HG02973 (cell line): ENCODE measurements around the gene PDE4D.
"Not testable (repeated sequence)": the region's sequence is repeated elsewhere in the genome, so short reads cannot be mapped to it uniquely, and the experiment has no call there.

ENCODE experiments used
- ATAC-seq: cut with Tn5 transposase; IDR thresholded peaks from one replicate; pipeline ENCODE4 v1.9.1; 2021; ENCODE audit warnings: moderate library complexity; ENCODE audit not compliant: unreplicated experiment

Gene PDE4D

DNA sequence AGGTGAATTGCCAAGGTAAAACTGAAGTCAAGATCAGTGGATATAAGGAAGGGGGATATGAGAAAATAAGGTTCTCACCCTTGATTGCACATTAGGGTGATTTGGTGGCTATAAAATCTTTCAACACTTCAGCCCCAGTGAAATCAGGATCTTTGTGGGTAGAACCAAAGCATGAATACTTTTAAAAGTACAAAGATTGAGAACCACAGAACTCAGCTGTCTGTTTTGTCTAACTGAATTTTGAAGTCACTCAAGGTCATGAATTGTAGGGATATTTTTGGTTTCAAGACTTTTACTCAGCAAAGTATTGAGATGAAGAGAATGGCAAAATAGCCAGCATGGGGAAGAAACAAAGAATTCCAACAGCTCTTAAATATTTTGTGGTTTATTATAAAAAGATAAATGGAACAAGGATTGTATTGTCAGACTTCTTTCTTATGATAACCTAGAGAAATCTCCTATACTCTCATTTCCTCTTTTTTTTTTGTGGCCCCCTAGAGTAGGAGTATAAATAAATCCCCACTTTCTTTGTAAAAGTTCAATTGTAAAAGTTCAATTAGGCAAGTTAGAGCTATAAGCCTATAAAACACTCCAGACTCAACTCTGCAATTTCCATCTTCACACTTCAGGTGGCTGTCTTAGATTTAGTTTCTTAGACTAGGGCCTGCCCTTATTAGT, 272.9 kb downstream of the PDE4D start:
- no peak for ATAC-seq

DNA sequence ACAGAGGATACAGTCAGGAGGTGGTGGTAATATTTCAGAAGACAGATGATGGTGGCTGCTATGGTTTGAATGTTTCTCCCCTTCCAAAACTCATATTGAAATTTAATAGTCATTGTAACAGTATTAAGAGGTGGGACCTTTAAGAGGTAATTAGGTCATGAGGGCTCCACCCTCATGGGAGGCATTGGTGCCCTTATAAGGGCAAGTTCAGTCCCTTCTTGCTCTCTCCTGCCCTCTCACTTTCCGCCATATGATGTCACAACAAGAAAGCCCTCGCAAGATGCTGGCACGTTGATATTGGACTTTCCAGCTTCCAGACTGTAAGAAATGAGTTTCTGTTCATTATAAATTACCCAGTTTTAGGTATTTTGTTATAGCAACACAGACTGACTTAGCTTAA, 274.9 kb downstream of the PDE4D start:
- ATAC-seq = no peak

DNA sequence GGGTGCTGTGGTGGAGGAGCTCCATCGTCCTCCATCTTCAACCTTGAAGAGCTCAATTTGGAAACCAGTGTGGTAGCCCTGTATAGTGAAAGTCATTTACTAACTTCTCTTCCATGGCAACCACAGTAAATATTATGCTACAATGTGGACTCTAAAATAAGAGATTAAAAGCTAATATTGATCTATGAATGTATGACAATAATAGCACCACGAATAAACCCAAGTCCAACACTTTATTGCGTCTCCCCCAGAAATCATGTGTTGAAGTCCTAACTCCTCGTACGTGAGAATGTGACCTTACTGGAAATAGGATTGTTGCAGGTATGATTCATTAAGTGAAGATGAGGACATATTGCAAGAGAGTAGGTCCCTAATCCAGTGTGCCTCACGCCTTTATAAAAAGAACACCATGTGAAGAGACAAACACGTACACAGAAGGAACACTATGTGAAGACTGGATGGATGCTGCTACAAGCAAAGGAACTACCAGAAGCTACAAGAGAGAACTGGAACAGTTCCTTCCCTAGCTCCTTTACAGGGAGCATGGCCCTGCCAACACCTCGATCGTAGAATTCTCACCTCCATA, 276.2 kb downstream of the PDE4D start:
- no peak for ATAC-seq

DNA sequence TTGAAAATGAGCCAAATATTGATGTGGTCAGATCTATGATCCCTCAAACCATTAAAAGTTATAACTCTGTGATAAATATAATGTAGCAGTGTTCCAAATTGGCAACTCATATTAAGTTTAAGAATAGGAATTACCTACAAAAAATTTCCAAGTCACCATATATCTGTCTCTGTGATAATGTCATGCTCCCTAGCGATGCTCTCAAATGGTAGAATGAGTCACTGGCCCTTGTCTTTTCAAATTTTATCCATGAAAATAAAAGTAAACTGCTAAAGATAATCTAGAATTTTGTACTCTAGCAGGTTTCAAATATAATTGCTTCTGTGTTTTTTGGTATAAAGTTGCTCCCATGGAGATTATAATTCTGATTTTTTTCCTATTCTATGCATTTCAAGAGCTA, 277.1 kb downstream of the PDE4D start:
- ATAC-seq = no peak

DNA sequence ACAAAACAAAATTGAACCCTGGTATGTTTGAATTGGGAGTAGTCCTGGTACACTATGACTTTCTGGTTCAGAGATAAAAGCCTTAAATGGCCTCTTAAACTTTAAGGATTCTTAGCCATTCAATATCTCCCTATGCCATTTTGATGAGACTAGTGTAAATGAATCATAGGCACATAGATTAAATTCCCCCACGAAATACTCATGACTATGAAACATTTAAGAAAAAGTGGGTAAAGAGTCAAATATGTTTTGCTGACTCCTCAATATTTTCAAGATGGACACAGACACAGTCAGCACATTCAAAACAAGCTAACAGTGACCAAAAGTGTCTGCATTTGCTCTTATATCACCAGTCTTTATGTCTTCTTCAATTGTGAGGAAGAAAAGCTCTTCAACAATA, 278.3 kb downstream of the PDE4D start:
- no peak for ATAC-seq

DNA sequence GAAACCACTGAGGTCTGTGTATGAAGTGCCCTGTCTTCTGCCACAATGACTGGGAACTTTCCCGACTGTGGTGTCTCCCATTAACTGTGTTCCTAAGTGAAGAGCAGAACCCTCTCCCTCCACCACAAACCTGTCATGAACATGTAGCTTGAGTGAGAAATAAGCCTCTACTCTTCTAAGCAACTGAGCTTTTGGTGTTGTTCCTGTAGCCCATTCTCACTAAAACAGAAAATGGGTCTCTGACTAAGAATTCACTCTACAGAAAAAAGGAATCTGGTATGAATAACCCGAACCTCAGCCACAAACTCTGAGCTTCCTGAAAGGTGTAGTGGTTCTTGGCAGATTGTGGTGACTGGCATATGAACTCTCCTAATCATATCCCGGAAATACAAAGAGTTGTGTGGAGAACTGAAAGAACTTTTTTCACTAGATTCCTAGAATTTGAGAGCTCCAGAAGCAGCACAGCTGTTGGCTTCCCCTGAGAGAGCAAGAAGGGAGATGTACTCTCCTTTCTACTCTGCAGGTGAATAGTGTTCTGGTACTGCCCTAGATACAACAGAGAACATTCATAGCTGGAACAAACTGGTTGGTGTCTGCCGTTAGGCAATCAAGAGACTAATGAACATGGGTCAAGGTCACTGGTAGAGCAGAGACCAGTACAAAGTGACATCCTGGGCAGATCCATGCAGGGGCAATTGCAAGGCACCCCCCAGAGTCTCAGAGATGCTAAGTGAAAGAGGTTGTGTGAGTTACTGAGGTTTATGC, 283.8 kb downstream of the PDE4D start:
- no peak for ATAC-seq

DNA sequence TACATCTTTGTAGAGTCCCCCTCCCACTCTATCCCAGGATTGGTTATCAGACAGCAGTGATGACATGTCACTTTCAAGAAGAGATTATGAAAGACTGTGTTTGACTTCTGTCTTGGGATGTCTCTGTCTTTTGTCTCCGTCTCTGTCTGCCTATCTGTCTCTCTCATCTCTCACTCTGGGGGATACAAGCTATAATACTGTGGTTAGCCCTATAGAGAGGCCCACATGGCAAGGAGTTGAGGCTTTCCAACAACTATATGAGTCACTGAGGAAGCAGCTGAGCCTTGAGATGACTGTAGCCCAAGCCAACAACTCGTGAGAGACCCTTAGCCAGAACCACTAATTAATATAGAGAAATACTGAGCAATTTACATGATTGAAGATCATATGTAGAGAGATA, 284.8 kb downstream of the PDE4D start:
- ATAC-seq = no peak

DNA sequence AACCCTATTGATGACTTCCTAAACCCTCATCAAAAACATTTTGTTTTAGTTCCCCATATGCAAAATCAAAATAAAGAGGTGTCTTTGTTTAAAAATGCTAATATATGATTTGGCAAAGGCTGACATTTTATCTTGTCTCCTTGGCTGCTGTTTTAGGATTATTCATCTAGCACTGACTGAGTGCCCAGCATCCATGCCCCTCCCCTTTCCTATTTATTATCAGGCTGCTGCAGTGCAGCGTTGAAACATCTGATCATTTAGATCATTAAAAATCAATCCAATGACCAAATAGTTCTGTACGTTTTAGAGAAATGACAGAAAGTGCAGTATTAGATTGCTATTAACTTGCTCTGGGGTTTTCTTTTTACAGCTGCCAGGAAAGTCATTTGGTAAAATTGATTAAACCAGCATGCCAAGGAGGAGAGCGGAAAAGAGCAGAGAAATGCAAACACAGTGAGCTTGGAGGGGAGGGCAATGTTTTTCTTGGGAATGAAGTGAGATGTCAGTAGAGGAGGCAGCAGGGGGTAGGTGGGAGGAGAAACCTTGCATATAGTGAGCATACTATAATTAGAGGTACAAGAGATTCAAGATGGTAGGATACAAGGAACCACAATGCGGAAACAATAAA, 286.3 kb downstream of the PDE4D start:
- no peak for ATAC-seq

DNA sequence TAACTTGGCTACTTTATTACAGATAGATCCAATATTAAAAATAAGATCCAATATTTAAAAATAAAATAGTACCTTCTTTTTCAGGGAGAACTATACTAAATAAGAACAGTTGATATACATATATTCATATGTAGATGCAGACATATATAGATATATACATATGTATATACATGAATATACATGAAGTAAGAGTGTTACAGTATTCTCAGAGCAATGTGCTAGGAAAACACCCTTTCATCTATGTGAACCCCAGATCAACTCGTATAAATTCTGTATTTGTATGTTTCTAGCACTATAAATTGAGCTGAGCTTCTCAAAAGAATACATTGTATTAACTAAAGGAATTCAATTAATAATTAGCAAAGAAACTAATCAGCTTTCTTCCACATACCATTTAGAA, 287.6 kb downstream of the PDE4D start:
- no peak for ATAC-seq

DNA sequence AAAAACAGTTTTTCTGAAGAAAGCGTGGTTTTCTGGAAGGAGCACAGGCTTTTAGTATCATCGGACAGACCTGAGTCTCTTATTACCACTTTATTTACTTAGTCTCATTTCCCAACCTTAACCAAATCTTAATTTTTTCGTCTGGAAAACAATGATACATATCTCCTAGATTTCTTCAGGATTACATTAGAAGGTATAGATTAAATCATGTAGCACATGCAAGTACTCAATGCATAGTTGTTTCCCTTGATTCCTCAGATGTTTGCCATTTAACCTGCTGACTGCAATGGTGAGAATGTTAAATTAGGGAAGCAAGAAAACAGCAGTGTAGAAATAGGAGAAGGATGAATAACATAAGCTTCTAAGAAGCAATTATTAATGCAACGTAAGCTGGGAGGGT, 289.4 kb downstream of the PDE4D start:
- ATAC-seq = no peak

DNA sequence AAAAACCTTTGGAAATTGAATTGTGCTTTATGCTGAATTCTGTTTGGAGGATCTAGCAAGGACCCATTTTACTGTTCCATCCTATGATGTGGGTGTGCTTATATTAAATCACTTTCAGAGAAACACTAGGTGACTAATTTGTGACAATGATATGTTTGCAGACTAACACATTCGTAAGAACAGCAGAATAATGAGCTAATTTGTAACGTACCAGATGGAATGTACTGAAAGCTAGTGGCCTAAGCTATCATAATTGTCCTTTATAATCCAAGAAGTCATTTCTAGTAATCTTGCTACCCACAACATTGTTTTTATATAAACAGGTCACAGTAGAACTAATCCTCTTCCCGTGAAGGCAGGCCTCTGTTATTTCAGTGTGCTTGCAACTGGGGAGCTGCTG, 292.5 kb downstream of the PDE4D start:
- ATAC-seq = no peak

DNA sequence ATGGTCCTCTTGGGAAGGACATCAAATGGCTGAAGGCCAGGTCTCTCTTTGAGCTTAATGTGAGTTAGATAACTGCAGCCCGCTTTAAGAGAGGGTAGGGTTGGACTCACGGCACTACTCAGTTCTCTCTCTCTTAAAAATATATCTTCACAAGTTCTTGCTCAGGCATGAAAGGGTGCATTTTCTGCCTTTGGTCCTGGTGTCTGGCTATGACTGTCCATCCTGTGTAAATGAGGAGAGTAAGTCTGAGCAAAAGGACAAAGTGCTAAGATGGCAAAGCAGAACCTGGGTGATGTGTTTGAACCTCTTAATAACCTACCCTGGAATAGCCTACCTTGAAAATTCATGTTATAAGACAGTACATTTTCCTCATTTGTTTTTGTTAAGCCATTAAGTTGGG, 293.4 kb downstream of the PDE4D start:
- no peak for ATAC-seq

DNA sequence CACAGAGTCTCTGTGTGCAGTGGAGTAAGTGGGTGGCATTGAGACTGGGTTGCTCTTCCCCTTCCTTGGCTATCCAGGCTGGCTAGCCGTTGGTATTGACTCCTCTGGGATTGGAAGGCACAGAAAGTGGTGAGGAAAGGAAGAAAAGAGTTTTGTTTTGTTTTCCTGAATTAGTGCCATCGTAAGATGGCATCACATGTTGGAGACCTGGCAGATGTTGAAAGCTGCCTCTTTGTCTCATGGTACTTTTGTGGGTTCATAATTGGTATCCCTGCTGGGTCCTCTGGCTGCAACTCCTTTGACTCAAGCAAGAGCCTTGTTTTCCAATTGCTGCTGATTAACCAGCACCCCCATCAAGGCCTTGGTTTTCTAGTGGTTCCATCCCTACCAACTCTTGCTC, 293.8 kb downstream of the PDE4D start:
- no peak for ATAC-seq

DNA sequence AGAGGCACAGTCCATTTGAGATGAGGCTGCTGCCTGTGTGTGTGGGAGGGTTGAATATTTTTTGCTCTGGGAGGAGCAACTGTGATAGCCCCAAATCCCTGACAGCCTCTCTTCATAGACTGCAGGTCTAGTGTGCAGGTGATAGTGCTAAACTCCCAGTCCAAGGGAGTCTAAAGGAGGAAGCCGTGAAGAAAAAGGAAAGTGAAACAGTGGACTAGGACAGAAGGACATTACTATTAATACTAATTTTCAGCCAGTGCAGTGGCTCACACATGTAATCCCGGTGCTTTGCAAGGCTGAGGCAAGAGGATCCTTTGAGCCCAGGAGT, 295.0 kb downstream of the PDE4D start:
- ATAC-seq = peak; percentile 48

DNA sequence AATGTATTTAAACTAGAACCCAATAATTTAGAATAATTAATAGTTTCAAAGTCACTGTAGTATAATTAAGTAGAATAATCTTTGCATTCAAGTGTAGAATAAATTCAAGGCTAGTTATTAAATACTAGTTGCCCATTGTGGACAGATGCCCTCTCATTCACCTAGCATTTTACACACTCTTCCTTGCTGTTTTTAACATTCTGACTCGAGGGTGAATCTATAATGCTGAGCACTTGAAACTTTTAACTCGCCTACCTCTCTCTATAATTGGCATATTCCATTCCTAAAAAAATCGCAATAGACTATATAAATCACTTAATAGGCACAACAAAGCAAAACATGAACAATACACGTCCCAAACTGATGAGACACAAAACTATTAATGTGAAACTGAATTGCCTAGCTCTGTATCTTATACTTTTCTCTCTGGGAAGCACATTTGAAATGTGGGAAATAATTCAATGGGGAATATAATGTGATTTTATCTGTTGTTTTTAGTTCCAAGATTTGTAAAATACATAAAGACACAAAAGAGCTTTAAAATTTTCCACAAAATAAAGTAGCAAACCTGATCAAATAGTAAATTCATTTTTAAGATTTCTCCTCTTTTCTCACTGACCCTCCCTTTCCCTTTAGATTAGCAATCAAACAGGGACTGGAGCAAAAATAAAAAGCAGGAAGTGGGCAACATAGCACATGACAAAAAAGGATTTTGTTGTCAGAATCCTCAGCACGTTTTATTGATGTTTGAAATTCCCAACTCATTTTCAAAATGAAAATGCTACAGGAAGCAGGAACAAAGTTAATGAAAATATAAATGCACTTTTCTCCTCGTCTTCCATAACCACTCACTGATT, 295.6 kb downstream of the PDE4D start:
- ATAC-seq = no peak

DNA sequence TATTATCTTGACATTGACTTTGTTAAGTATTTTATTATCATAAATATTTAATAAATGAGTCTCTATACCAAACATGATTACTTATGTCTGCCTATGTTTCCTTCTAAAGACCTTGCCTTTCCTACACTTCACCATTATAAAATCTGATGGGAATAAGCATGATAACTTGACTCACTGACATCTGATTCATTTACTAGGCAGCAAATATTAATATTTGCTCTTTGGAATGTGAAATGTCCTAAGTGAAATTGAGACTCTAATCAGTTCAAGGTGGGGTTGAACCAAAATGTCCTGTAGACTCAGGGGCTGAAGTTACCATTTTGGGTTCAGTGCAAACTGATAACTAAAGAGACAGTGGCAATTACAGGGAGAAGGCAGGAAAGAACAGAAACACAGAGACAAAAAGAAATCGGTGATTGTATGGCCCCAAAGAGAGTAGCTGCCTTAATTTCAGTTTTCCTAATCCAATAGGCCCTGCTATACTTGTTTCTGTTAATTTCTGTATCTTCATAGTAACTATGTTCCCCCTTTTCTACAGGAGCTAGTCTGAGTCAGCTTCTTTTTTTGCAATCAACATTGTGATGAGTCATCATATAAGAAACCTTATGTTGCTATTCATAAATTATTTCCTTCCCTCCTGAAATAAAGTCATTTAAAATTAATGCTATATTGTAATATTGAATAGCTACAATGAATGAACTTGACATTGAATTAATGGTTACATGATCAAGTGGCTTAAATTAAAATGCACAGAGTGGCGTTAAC, 296.8 kb downstream of the PDE4D start:
- no peak for ATAC-seq

DNA sequence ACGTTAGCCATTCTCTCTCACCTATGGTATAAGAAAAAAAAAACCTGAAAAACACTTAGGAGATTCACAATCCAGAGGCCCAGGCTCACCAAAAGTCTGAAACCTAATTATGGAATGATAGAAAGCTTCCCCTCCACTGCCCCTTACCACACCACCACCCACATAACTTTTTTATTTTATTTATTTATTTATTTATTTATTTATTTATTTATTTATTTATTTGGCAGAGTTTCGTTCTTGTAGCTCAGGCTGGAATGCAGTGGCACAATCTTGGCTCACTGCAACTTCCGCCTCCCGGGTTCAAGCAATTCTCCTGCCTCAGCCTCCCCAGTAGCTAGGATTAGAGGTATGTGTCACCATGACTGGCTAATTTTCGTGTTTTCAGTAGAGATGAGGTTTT, 299.4 kb downstream of the PDE4D start:
- not testable (repeated sequence) for ATAC-seq

DNA sequence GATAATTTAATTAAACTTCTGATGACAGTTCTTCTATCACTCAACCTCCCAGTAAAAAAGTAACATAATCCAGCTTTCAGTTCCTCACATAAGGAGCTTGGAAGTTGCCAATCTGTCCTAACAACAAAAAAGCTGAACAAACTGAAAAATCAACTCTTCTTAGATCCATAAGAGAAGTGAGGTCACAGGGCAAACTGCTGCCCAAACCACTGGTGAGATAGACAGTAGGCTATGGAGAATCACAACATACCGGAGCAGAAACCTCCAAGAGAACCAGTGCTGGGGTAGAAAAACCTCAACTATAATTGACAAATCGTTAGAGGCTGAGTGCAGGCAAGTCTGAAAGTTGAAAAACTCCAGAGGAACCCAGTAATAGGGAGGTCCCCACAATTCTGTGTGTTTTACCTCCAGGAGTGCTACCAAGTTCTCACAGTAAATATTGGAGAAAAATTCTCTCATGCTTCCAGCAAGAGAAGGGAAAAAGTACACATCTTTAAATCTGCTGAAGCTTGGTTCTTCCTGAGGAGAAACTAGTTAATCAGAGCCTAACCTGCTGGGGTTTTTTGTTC, 300.0 kb downstream of the PDE4D start:
- no peak for ATAC-seq

DNA sequence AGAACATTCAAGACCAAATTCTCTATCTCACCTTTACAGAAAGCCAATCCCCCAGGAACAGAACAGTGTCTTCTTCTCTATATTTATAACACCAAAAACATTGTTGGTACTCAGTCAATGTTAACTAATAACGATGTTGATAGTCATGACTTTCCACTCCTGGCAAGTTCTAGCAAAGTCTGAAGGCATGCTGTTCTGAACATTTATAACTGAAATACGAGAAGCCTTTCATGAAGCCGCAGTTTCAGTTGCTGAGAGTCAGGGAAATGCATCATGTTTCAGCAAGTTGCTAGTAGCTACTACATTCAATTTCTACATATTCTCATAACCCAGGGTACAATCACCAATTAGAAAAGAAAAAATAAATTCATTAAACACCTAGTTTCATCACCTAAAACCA, 301.4 kb downstream of the PDE4D start:
- no peak for ATAC-seq

DNA sequence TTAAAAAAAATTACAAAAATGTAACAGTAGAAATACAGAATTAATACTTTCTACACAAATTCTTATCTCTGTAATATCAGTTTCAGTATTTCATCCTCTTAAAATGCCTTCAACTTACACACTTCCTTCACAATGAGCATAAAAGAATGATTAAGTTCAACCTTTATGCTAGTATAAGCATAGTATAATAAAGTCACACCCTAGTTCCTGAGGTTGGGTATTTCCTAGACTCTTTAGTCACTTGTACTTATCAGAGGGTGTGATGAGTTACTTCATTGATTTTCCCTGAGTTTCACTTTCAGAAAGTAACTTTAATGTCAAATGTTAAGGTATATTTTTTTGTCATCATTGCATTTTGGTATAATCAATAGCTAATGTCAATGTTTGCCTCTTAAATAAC, 302.4 kb downstream of the PDE4D start:
- ATAC-seq = peak; percentile 73
